Activated CD4-positive, alpha-beta T cell treated with anti-CD3 and anti-CD28 coated beads for 48 hours (primary cell): ENCODE measurements around the gene KMT5C.

Experiments
- DNase-seq: peaks from one replicate; pipeline ENCODE4 v3.0.0-alpha.2; 2020

KMT5C gene

GRCh38 chr19:55339105-55339888 lies at the start of gene KMT5C:
Gene KMT5C (plus strand): TSS chr19:55339876. CDS start chr19:55341937, 2,061 bp downstream.
- peak; percentile 100 for DNase-seq

- no peak for DNase-seq
These were observed 42.4 kb upstream of the KMT5C start for GRCh38 chr19:55297267-55297666.

- no peak for DNase-seq
These were observed 39.7 kb upstream of the KMT5C start for GRCh38 chr19:55299991-55300390.

- DNase-seq = no peak
These were observed 38.7 kb upstream of the KMT5C start for GRCh38 chr19:55300886-55301458.

- peak; percentile 97 for DNase-seq
These were observed 38.0 kb upstream of the KMT5C start for GRCh38 chr19:55301459-55302317.

GRCh38 chr19:55302318-55302703 lies 37.4 kb upstream of the KMT5C start:
- no peak for DNase-seq

- DNase-seq = no peak
These were observed 36.2 kb upstream of the KMT5C start for GRCh38 chr19:55303477-55303876.

GRCh38 chr19:55304279-55304978 lies 35.2 kb upstream of the KMT5C start:
- peak; percentile 71 for DNase-seq

- DNase-seq = no peak
These were observed 34.7 kb upstream of the KMT5C start for GRCh38 chr19:55304980-55305379.

- peak; percentile 71 for DNase-seq
These were observed 34.2 kb upstream of the KMT5C start for GRCh38 chr19:55305491-55305890.

GRCh38 chr19:55305983-55306562 lies 33.6 kb upstream of the KMT5C start:
- DNase-seq = no peak

- no peak for DNase-seq
These were observed 33.0 kb upstream of the KMT5C start for GRCh38 chr19:55306712-55307111.

GRCh38 chr19:55308281-55308680 lies 31.4 kb upstream of the KMT5C start:
- no peak for DNase-seq

- DNase-seq = no peak
These were observed 30.2 kb upstream of the KMT5C start for GRCh38 chr19:55309448-55309847.

- no peak for DNase-seq
These were observed 29.2 kb upstream of the KMT5C start for GRCh38 chr19:55310498-55310897.

GRCh38 chr19:55311397-55311796 lies 28.3 kb upstream of the KMT5C start:
- no peak for DNase-seq

- DNase-seq = no peak
These were observed 27.9 kb upstream of the KMT5C start for GRCh38 chr19:55311797-55312196.

- DNase-seq = no peak
These were observed 26.8 kb upstream of the KMT5C start for GRCh38 chr19:55312621-55313512.

- no peak for DNase-seq
These were observed 25.3 kb upstream of the KMT5C start for GRCh38 chr19:55314396-55314795.

- no peak for DNase-seq
These were observed 23.6 kb upstream of the KMT5C start for GRCh38 chr19:55315956-55316525.

GRCh38 chr19:55316646-55317045 lies 23.0 kb upstream of the KMT5C start:
- DNase-seq = no peak
